ENCODE data around the gene HMGN4. TPM values are rescaled to one million over a fixed set of nuclear protein-coding genes. Genes with fewer than 3 reads are reported as not detected.

Gene HMGN4
- total and polyA plus RNA-seq, 9 of the 15 experiments (the other 6 are each of a cell fraction or from before 2014, with no cell fraction given): 35.4 to 134 (median 94.1) TPM

- TF ChIP-seq, protein P1, sequence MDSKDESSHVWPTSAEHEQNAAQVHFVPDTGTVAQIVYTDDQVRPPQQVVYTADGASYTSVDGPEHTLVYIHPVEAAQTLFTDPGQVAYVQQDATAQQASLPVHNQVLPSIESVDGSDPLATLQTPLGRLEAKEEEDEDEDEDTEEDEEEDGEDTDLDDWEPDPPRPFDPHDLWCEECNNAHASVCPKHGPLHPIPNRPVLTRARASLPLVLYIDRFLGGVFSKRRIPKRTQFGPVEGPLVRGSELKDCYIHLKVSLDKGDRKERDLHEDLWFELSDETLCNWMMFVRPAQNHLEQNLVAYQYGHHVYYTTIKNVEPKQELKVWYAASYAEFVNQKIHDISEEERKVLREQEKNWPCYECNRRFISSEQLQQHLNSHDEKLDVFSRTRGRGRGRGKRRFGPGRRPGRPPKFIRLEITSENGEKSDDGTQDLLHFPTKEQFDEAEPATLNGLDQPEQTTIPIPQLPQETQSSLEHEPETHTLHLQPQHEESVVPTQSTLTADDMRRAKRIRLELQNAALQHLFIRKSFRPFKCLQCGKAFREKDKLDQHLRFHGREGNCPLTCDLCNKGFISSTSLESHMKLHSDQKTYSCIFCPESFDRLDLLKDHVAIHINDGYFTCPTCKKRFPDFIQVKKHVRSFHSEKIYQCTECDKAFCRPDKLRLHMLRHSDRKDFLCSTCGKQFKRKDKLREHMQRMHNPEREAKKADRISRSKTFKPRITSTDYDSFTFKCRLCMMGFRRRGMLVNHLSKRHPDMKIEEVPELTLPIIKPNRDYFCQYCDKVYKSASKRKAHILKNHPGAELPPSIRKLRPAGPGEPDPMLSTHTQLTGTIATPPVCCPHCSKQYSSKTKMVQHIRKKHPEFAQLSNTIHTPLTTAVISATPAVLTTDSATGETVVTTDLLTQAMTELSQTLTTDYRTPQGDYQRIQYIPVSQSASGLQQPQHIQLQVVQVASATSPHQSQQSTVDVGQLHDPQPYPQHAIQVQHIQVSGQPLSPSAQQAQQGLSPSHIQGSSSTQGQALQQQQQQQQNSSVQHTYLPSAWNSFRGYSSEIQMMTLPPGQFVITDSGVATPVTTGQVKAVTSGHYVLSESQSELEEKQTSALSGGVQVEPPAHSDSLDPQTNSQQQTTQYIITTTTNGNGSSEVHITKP (IDR thresholded peaks at IDR 0.05; ENCODE audit: partially characterized antibody): peak; percentile 83
- TF ChIP-seq MAX (CRISPR knock-in tag; IDR thresholded peaks at IDR 0.05): no peak; the same call in 1 of the 2 replicates
- peak in 1 of 2 experiments; percentile 90; a peak in 2 of 4 replicates for TF ChIP-seq CSDE1 (IDR thresholded peaks at IDR 0.05)
- TF ChIP-seq ZNF224 (CRISPR knock-in tag; IDR thresholded peaks at IDR 0.05): 0 out of 2 replicates have a peak, but pooled peaks have one; percentile 24
- TF ChIP-seq, protein P2, sequence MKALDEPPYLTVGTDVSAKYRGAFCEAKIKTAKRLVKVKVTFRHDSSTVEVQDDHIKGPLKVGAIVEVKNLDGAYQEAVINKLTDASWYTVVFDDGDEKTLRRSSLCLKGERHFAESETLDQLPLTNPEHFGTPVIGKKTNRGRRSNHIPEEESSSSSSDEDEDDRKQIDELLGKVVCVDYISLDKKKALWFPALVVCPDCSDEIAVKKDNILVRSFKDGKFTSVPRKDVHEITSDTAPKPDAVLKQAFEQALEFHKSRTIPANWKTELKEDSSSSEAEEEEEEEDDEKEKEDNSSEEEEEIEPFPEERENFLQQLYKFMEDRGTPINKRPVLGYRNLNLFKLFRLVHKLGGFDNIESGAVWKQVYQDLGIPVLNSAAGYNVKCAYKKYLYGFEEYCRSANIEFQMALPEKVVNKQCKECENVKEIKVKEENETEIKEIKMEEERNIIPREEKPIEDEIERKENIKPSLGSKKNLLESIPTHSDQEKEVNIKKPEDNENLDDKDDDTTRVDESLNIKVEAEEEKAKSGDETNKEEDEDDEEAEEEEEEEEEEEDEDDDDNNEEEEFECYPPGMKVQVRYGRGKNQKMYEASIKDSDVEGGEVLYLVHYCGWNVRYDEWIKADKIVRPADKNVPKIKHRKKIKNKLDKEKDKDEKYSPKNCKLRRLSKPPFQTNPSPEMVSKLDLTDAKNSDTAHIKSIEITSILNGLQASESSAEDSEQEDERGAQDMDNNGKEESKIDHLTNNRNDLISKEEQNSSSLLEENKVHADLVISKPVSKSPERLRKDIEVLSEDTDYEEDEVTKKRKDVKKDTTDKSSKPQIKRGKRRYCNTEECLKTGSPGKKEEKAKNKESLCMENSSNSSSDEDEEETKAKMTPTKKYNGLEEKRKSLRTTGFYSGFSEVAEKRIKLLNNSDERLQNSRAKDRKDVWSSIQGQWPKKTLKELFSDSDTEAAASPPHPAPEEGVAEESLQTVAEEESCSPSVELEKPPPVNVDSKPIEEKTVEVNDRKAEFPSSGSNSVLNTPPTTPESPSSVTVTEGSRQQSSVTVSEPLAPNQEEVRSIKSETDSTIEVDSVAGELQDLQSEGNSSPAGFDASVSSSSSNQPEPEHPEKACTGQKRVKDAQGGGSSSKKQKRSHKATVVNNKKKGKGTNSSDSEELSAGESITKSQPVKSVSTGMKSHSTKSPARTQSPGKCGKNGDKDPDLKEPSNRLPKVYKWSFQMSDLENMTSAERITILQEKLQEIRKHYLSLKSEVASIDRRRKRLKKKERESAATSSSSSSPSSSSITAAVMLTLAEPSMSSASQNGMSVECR (CRISPR knock-in tag; IDR thresholded peaks at IDR 0.05): peak; percentile 19; the same call in 1 of the 2 replicates
- TF ChIP-seq, protein P3, sequence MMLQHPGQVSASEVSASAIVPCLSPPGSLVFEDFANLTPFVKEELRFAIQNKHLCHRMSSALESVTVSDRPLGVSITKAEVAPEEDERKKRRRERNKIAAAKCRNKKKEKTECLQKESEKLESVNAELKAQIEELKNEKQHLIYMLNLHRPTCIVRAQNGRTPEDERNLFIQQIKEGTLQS (IDR thresholded peaks at IDR 0.05): peak; percentile 80; the same call in 1 of the 2 replicates
- TF ChIP-seq, protein P3 (CRISPR knock-in tag; conservative IDR thresholded peaks at IDR 0.05): no peak
- peak; percentile 97 for TF ChIP-seq GATAD2B (IDR thresholded peaks at IDR 0.05; ENCODE audit: borderline replicate concordance)
- TF ChIP-seq ZNF232 (CRISPR knock-in tag; IDR thresholded peaks at IDR 0.05): no peak
- peak; percentile 88 for TF ChIP-seq GATAD2A (IDR thresholded peaks at IDR 0.05)
- TF ChIP-seq HDAC6 (IDR thresholded peaks at IDR 0.05; ENCODE audit: low read depth, low read length): no peak
- TF ChIP-seq TBL1XR1 (IDR thresholded peaks at IDR 0.05; ENCODE audit: low read length in 2 of 2): peak; percentile 75 to 90; a peak in 3 of 4 replicates
- no peak for TF ChIP-seq ATF1 (CRISPR knock-in tag; IDR thresholded peaks at IDR 0.05)
- TF ChIP-seq ATF1 (tag; IDR thresholded peaks at IDR 0.05): peak; percentile 92
- peak; percentile 53; the same call in 1 of the 2 replicates for TF ChIP-seq POLR2AphosphoS5 (IDR thresholded peaks at IDR 0.05; ENCODE audit: control insufficient read depth, insufficient read depth, low read depth, low read length)
- peak; percentile 82 for TF ChIP-seq CXXC5 (CRISPR knock-in tag; IDR thresholded peaks at IDR 0.05)
- TF ChIP-seq STAG1 (CRISPR knock-in tag; IDR thresholded peaks at IDR 0.05; ENCODE audit: borderline replicate concordance): no peak
Measured at GRCh38 chr6:26571592-26572296, 33.6 kb downstream of the HMGN4 start (continued).

Measured in K562 (cell line).